GM13977 (cell line): ENCODE data around the gene AIF1.

Experiments used
- DNase-seq: peaks from one replicate; pipeline ENCODE4 v3.0.0; 2012; ENCODE audit warnings: low spot score
- CTCF ChIP-seq: IDR thresholded peaks from 2 replicates; pipeline ENCODE4 v1.5.1; 2012; ENCODE audit warnings: mild to moderate bottlenecking, control low read depth; ENCODE audit not compliant: insufficient read depth; ENCODE audit errors: extremely low read depth, missing control alignments
- in situ Hi-C: fragments of 300-500 bp; cut with MboI; formaldehyde crosslinking; loops from one replicate; pipeline ENCODE4 v1.12.0; 2022; ENCODE audit warnings: low sequenced_read_pairs, low pct_unique_long_range_greater_than_20kb, mixed read lengths, inconsistent platforms; ENCODE audit not compliant: unreplicated experiment

The AIF1 gene

GRCh38 chr6:31621991-31622390 lies 7.0 kb downstream of the AIF1 start:
- TF ChIP-seq CTCF = no peak
- in situ Hi-C loops = no loop called here
- no peak for DNase-seq

GRCh38 chr6:31622684-31623091 lies 7.7 kb downstream of the AIF1 start:
- no peak for DNase-seq
- in situ Hi-C loops = no loop called here
- TF ChIP-seq CTCF = no peak

GRCh38 chr6:31624070-31624469 lies 9.0 kb downstream of the AIF1 start:
- no peak for TF ChIP-seq CTCF
- in situ Hi-C loops = no loop called here
- DNase-seq = no peak

- no peak for TF ChIP-seq CTCF
- in situ Hi-C loops = no loop called here
Observed at GRCh38 chr6:31626952-31627351, 11.9 kb downstream of the AIF1 start.

GRCh38 chr6:31627690-31628287 lies 12.8 kb downstream of the AIF1 start:
- in situ Hi-C loops = no loop called here
- no peak for DNase-seq
- TF ChIP-seq CTCF = no peak

More at GRCh38 chr6:31626952-31627351, 11.9 kb downstream of the AIF1 start:
- no peak for DNase-seq

GRCh38 chr6:31629014-31629413 lies 14.0 kb downstream of the AIF1 start:
- in situ Hi-C loops = no loop called here
- no peak for DNase-seq
- TF ChIP-seq CTCF = no peak
